GOT3 (cell line): ENCODE data around the gene ITGAE.

Experiments
- DNase-seq: peaks from one replicate; lab custom pipeline; 2025; ENCODE audit warnings: mixed read lengths; lab: John Stamatoyannopoulos, UW

Gene ITGAE

DNA sequence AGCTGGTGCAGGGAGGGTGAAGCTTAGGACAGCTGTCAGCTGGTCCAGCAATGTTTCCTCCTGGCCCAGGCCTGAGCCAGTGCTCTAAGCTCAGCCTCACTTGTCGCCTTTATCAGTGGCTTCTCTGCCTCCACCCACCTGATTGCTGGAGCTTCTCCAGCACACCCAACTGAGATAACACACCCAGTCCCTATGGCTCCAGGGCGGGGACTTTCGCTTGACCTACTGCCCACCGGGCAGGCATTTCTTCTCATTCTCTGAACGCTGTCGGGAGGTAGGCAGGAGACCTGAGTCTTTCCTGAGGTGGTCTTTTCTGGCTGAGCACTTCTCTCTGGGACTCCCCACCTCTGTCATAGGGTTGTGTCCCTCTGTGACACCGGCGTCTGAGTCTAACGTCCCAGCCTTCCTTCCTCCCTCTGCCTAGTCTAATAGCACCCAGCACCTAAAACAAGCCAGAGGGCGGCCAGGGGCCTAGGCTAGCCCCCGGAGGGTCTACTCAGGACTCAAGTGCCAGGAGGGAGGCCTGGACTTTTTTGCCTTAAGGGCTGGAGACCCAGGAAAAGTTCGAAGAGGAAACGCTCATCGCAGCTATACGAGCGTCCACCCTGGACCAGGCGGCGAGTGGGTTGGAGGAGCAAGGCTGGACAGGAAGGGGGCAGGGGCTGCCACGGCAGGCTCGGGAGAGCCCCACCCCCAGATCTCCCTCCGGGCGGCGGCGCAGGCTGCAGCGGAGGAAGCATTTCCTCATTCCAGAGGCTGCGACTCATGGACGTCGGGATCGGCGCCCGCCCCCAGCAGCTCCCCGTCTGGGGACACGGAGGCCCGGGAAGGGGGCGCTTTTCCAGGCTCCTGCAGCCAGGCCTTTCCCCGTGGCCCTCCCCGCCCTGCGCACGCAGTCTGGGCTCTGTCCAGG is 133.4 kb downstream of the ITGAE start:
- DNase-seq, result peak; percentile 77

GRCh38 chr17:3666516-3666915 is 134.5 kb downstream of the ITGAE start:
- no peak for DNase-seq

DNA sequence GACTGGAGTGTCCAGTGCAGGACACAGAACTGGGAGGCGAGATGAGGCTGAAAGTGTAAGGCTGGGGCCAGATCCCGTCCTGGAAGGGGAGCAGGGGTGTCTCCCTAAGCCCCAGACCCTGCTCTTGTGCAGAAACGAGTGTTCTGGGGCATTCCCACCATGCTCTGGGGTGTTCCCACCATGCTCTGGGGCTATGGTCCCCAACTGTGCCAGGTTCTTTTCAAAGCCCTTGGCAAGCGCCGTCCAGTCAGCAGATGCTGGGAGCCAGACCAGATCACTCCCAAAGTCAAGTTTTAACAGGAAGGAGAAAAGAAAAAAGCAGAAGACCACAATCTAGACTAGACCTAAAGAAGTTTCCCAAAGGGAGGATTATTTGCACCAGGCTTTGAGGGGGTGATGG is 135.2 kb downstream of the ITGAE start:
- DNase-seq, result no peak
